NCI-H2081 (cell line): ENCODE results near the gene EXT2.

ENCODE experiments used
- DNase-seq, 2 experiments: peaks; one replicate each; lab custom pipeline; 2025; lab: John Stamatoyannopoulos, UW

The EXT2 gene

GRCh38 chr11:44095506-44096359 is at the start of gene EXT2:
EXT2 (plus strand) TSS chr11:44095678; CDS start chr11:44107713, 12,035 bp downstream.
- DNase-seq: peak; percentile 80 to 86

- no peak for DNase-seq
These were observed 49.3 kb upstream of the EXT2 start for GRCh38 chr11:44046182-44046581.

- DNase-seq: no peak
These were observed 48.2 kb upstream of the EXT2 start for GRCh38 chr11:44047298-44047697.

- no peak for DNase-seq
These were observed 47.5 kb upstream of the EXT2 start, which contains the start of gene ACCSL for GRCh38 chr11:44047931-44048431. ACCSL (plus strand) TSS chr11:44047981; CDS start chr11:44048037, 56 bp downstream.

- DNase-seq: no peak
These were observed 45.6 kb upstream of the EXT2 start for GRCh38 chr11:44049832-44050231.

- no peak for DNase-seq
These were observed 44.3 kb upstream of the EXT2 start for GRCh38 chr11:44051171-44051570.

GRCh38 chr11:44057340-44057739 is 38.1 kb upstream of the EXT2 start:
- DNase-seq: no peak

- no peak for DNase-seq
These were observed 37.2 kb upstream of the EXT2 start for GRCh38 chr11:44058275-44058674.

- DNase-seq: no peak
These were observed 30.3 kb upstream of the EXT2 start for GRCh38 chr11:44065161-44065661.

GRCh38 chr11:44065841-44066731 is 29.4 kb upstream of the EXT2 start, which contains the start of gene ACCS:
ACCS (plus strand) TSS chr11:44066270; CDS start chr11:44067628, 1,358 bp downstream.
- DNase-seq: peak; percentile 89 to 93

- peak in 1 of 2 experiments; percentile 30 for DNase-seq
These were observed 28.7 kb upstream of the EXT2 start for GRCh38 chr11:44066732-44067141.

GRCh38 chr11:44067266-44067665 is 28.2 kb upstream of the EXT2 start:
- DNase-seq: no peak

- DNase-seq: no peak
These were observed 27.3 kb upstream of the EXT2 start for GRCh38 chr11:44068180-44068579.

- no peak for DNase-seq
These were observed 24.3 kb upstream of the EXT2 start for GRCh38 chr11:44071157-44071556.

- DNase-seq: no peak
These were observed 22.5 kb upstream of the EXT2 start for GRCh38 chr11:44072757-44073658.

- no peak for DNase-seq
These were observed 16.7 kb upstream of the EXT2 start for GRCh38 chr11:44078794-44079193.

- no peak for DNase-seq
These were observed 16.1 kb upstream of the EXT2 start for GRCh38 chr11:44079376-44079775.

GRCh38 chr11:44080951-44081350 is 14.5 kb upstream of the EXT2 start:
- DNase-seq: no peak

GRCh38 chr11:44082645-44083044 is 12.8 kb upstream of the EXT2 start:
- no peak for DNase-seq

- no peak for DNase-seq
These were observed 12.0 kb upstream of the EXT2 start for GRCh38 chr11:44083433-44083832.

- no peak for DNase-seq
These were observed 11.6 kb upstream of the EXT2 start for GRCh38 chr11:44083906-44084305.
